Endodermal cell (in vitro differentiated cells): Measurements from ENCODE around the gene STXBP1. TPM values are rescaled to one million over a fixed set of nuclear protein-coding genes. Genes with fewer than 3 reads are reported as not detected.

Experiments
- DNase-seq: peaks from one replicate; pipeline ENCODE4 v3.0.0-alpha.2; 2017
- H3K27ac ChIP-seq: 2 replicates; pipeline ENCODE4 v1.5.1; 2013; ENCODE audit warnings: mild to moderate bottlenecking, low read depth, low read length, moderate library complexity
- H3K27me3 ChIP-seq: 2 replicates; pipeline ENCODE4 v1.6.1; 2013; ENCODE audit warnings: mild to moderate bottlenecking, low read length, moderate library complexity; ENCODE audit not compliant: insufficient read depth, control insufficient read depth, poor library complexity, severe bottlenecking
- H3K36me3 ChIP-seq: 2 replicates; pipeline ENCODE4 v1.7.0; 2013; ENCODE audit warnings: mild to moderate bottlenecking, low read length, moderate library complexity; ENCODE audit not compliant: control insufficient read depth, insufficient read depth
- H3K4me1 ChIP-seq: one replicate; pipeline ENCODE4 v1.7.0; 2013; ENCODE audit warnings: low read length; ENCODE audit not compliant: control insufficient read depth, insufficient read depth
- H3K4me3 ChIP-seq: 2 replicates; pipeline ENCODE4 v1.5.1; 2013; ENCODE audit warnings: mild to moderate bottlenecking, low read length, moderate library complexity
- H3K9ac ChIP-seq: 2 replicates; pipeline ENCODE4 v1.6.1; 2013; ENCODE audit warnings: mild to moderate bottlenecking, low read length, moderate library complexity; ENCODE audit not compliant: poor library complexity, severe bottlenecking; ENCODE audit errors: extremely low read depth
- H3K9me3 ChIP-seq: 2 replicates; pipeline ENCODE4 v1.6.1; 2013; ENCODE audit warnings: mild to moderate bottlenecking, low read length, moderate library complexity; ENCODE audit not compliant: control insufficient read depth
- H3K27ac Mint-ChIP-seq: 2 replicates; pipeline ENCODE4 v1.8.0; 2020; ENCODE audit warnings: mixed read lengths
- H3K27me3 Mint-ChIP-seq: 2 replicates; pipeline ENCODE4 v1.8.0; 2021; ENCODE audit warnings: mild to moderate bottlenecking, mixed read lengths; ENCODE audit not compliant: insufficient read depth
- H3K36me3 Mint-ChIP-seq: 2 replicates; pipeline ENCODE4 v1.8.0; 2020; ENCODE audit warnings: low read depth, mixed read lengths
- H3K4me1 Mint-ChIP-seq: 2 replicates; pipeline ENCODE4 v1.8.0; 2020; ENCODE audit warnings: mixed read lengths
- H3K4me3 Mint-ChIP-seq: 2 replicates; pipeline ENCODE4 v1.8.0; 2020; ENCODE audit warnings: mild to moderate bottlenecking, moderate library complexity, mixed read lengths
- H3K9me3 Mint-ChIP-seq: 2 replicates; pipeline ENCODE4 v1.8.0; 2020; ENCODE audit warnings: mild to moderate bottlenecking, mixed read lengths
- CTCF ChIP-seq: fragments of 200-600 bp; sonication (generic); conservative IDR thresholded peaks from 2 replicates; pipeline ENCODE4 v1.5.0; 2021; ENCODE audit warnings: antibody characterized with exemption, mild to moderate bottlenecking
- WGBS, 2 experiments: methylation state at CpG; one replicate each; pipeline versions ENCODE4 v1.1.5 to v1.1.7; 2013; ENCODE audit warnings: missing lambda C conversion rate in 2 of 2, mixed read lengths in 1 of 2; ENCODE audit not compliant: insufficient coverage in 1 of 2, insufficient read length in 1 of 2; 5-methylcytosine and 5-hydroxymethylcytosine counted together
- total RNA-seq, 2 donors: library from RNA; stranded (reverse); fragmentation: NEBNext Ultra II Directional in 1 of 2; extraction: Animal tissue kit (Norgen Biotek cat#: 25700) in 1 of 2; gene quantifications; 2 replicates in 1 of 2; 3 replicates in 1 of 2; pipeline ENCODE4 v1.2.1, GENCODE V29; 2021

Gene STXBP1
- total RNA-seq, 2 donors from 2014 or later, result 27.8 to 46.8 TPM

- peak overlapping the region; percentile 10 for H3K27ac ChIP-seq
- no peaks in the 10 kb centered on the region for H3K27me3 ChIP-seq
- Mint-ChIP-seq H3K9me3 (no peaks in the 10 kb centered on the region), H3K4me3 (no peak overlapping the region), H3K36me3 (no peaks in the 10 kb centered on the region), H3K27me3 (no peaks in the 10 kb centered on the region), H3K4me1 (no peaks in the 10 kb centered on the region), H3K27ac (peak overlapping the region; percentile 23)
- H3K9me3 ChIP-seq, result no peaks in the 10 kb centered on the region
- H3K36me3 ChIP-seq, result no peaks in the 10 kb centered on the region
- H3K4me1 ChIP-seq, result no peaks in the 10 kb centered on the region
- WGBS, 2 experiments, result 84 to 85% methylated on average over 11 to 13 of the region's 13 CpGs
- TF ChIP-seq CTCF, result no peak
- H3K9ac ChIP-seq, result no peak overlapping the region
- no peak for DNase-seq
- no peak overlapping the region for H3K4me3 ChIP-seq
Observed at GRCh38 chr9:127598839-127599549, 13.1 kb upstream of the STXBP1 start.

- Histone ChIP-seq H3K27me3 (no peaks in the 10 kb centered on the region), H3K9ac (no peak overlapping the region), H3K9me3 (no peaks in the 10 kb centered on the region), H3K27ac (no peak overlapping the region), H3K4me1 (no peaks in the 10 kb centered on the region), H3K4me3 (no peak overlapping the region), H3K36me3 (no peaks in the 10 kb centered on the region)
- WGBS, 2 experiments, result 63 to 70% methylated on average over 3 to 4 of the region's 7 CpGs
- no peak overlapping the region for H3K4me3 Mint-ChIP-seq
- no peak for TF ChIP-seq CTCF
- no peaks in the 10 kb centered on the region for H3K9me3 Mint-ChIP-seq
- DNase-seq, result no peak
- no peaks in the 10 kb centered on the region for H3K27me3 Mint-ChIP-seq
- no peaks in the 10 kb centered on the region for H3K4me1 Mint-ChIP-seq
- peak overlapping the region; percentile 23 for H3K27ac Mint-ChIP-seq
- H3K36me3 Mint-ChIP-seq, result no peaks in the 10 kb centered on the region
Observed at GRCh38 chr9:127599550-127599891, 12.6 kb upstream of the STXBP1 start.

GRCh38 chr9:127603226-127603625 is 8.9 kb upstream of the STXBP1 start:
- Histone ChIP-seq H3K9ac (no peak overlapping the region), H3K4me1 (peaks cover 4% of the 10 kb centered on the region), H3K4me3 (no peak overlapping the region), H3K36me3 (no peaks in the 10 kb centered on the region), H3K27ac (no peak overlapping the region), H3K27me3 (no peaks in the 10 kb centered on the region), H3K9me3 (no peaks in the 10 kb centered on the region)
- Mint-ChIP-seq H3K4me1 (peaks cover 7% of the 10 kb centered on the region), H3K27ac (no peak overlapping the region), H3K36me3 (no peaks in the 10 kb centered on the region), H3K27me3 (no peaks in the 10 kb centered on the region), H3K4me3 (no peak overlapping the region), H3K9me3 (no peaks in the 10 kb centered on the region)
- 93 to 97% methylated on average over 3 of the region's 3 CpGs for WGBS, 2 experiments
- TF ChIP-seq CTCF, result no peak
- DNase-seq, result no peak
